Nephron progenitor cell (in vitro differentiated cells): ENCODE data around the gene NPPC.
A peak's percentile ranks its signal among the peaks of the same experiment; 100 is the strongest.

Experiments
- DNase-seq: peaks from one replicate; pipeline ENCODE4 v3.0.0; 2021
- H3K27ac Mint-ChIP-seq: 2 replicates; pipeline ENCODE4 v1.8.0; 2021; ENCODE audit warnings: mild to moderate bottlenecking, moderate library complexity, mixed read lengths
- H3K27me3 Mint-ChIP-seq: 2 replicates; pipeline ENCODE4 v1.8.0; 2021; ENCODE audit warnings: mild to moderate bottlenecking, low read depth, mixed read lengths; ENCODE audit not compliant: poor library complexity
- H3K36me3 Mint-ChIP-seq: 2 replicates; pipeline ENCODE4 v1.8.0; 2021; ENCODE audit warnings: low read depth, mixed read lengths
- H3K4me1 Mint-ChIP-seq: 2 replicates; pipeline ENCODE4 v1.8.0; 2021; ENCODE audit warnings: mixed read lengths
- H3K4me3 Mint-ChIP-seq: 2 replicates; pipeline ENCODE4 v1.8.0; 2021; ENCODE audit warnings: mild to moderate bottlenecking, moderate library complexity, mixed read lengths
- H3K9me3 Mint-ChIP-seq: 2 replicates; pipeline ENCODE4 v1.8.0; 2021; ENCODE audit warnings: mild to moderate bottlenecking, moderate library complexity, mixed read lengths
- TF ChIP-seq, protein P1 (sequence below): fragments of 200-600 bp; sonication (generic); IDR thresholded peaks from 2 replicates; pipeline ENCODE4 v1.5.0; 2021; ENCODE audit warnings: antibody characterized with exemption

Gene NPPC

GRCh38 chr2:231894566-231895380 lies 31.4 kb downstream of the NPPC start:
- Mint-ChIP-seq H3K9me3 (no peaks in the 10 kb centered on the region), H3K4me1 (peaks cover 28% of the 10 kb centered on the region), H3K27ac (peak overlapping the region; percentile 75), H3K4me3 (no peak overlapping the region), H3K27me3 (peaks cover 6% of the 10 kb centered on the region), H3K36me3 (no peaks in the 10 kb centered on the region)
- TF ChIP-seq, protein P1, sequence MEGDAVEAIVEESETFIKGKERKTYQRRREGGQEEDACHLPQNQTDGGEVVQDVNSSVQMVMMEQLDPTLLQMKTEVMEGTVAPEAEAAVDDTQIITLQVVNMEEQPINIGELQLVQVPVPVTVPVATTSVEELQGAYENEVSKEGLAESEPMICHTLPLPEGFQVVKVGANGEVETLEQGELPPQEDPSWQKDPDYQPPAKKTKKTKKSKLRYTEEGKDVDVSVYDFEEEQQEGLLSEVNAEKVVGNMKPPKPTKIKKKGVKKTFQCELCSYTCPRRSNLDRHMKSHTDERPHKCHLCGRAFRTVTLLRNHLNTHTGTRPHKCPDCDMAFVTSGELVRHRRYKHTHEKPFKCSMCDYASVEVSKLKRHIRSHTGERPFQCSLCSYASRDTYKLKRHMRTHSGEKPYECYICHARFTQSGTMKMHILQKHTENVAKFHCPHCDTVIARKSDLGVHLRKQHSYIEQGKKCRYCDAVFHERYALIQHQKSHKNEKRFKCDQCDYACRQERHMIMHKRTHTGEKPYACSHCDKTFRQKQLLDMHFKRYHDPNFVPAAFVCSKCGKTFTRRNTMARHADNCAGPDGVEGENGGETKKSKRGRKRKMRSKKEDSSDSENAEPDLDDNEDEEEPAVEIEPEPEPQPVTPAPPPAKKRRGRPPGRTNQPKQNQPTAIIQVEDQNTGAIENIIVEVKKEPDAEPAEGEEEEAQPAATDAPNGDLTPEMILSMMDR, result no peak
- no peak for DNase-seq

- no peak for DNase-seq
- Mint-ChIP-seq H3K4me1 (peaks cover 30% of the 10 kb centered on the region), H3K4me3 (no peak overlapping the region), H3K27me3 (peaks cover 17% of the 10 kb centered on the region), H3K27ac (no peak overlapping the region), H3K36me3 (no peaks in the 10 kb centered on the region), H3K9me3 (peaks cover 3% of the 10 kb centered on the region)
- TF ChIP-seq, protein P1, result no peak
These were observed 34.7 kb downstream of the NPPC start for GRCh38 chr2:231891514-231891905.

DNA sequence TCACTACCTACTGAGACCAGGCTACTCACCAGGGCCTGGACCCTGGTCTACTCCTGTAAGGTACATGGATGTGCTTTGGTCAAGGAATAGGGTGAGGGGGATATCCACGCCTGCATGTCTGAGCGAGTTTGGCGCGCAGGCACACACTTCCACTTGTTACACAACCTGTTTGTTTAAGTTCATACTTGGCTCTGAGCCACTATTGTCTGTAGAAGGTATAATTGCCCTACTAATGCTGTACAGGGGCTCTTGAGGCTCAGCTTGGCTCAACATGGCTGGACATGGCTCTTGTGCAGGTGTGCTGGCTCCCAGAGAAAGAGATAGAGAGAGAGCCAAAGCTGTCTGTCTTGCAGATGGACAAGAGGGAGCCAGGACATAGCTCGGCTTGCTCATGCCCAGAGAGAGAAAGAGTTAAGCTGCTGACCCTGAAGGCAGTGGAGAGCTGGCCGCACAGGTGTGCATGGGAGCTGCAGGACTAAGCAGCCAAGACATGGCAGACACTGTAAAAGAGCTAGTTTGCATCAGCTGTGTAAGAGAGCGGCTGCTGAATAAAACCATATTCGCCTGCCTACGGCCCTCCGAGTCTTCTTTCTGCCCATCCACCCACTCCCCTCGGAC lies 35.2 kb downstream of the NPPC start:
- TF ChIP-seq, protein P1, result no peak
- H3K27ac Mint-ChIP-seq, result no peak overlapping the region

DNA sequence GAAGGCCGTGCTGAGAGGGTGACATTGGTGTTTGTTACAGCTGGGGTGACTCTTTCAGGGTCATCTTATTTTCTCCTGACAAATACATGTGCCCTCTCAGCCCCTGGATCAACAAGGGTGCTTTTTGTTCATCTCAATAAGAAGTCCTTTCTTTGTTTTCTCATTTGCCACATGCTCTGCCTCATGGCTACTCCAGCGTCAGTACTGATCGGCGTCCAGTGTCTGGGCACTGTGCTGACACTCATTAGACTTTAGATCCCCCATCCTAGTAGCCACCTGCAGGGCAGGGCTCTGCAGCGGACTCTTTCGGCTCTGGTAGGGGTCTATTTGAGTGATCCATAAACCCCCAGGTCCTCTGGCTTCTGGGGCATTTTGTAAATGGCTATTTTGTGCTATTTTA lies 38.4 kb downstream of the NPPC start:
- Mint-ChIP-seq H3K36me3 (no peaks in the 10 kb centered on the region), H3K27me3 (peaks cover 21% of the 10 kb centered on the region), H3K9me3 (peaks cover 14% of the 10 kb centered on the region), H3K4me3 (no peak overlapping the region), H3K27ac (no peak overlapping the region), H3K4me1 (peaks cover 50% of the 10 kb centered on the region)
- DNase-seq, result no peak
- TF ChIP-seq, protein P1, result no peak

More for the DNA sequence above, 35.2 kb downstream of the NPPC start:
- DNase-seq, result no peak
- Mint-ChIP-seq H3K9me3 (peaks cover 8% of the 10 kb centered on the region), H3K36me3 (no peaks in the 10 kb centered on the region), H3K4me1 (peaks cover 34% of the 10 kb centered on the region), H3K4me3 (no peak overlapping the region), H3K27me3 (peaks cover 19% of the 10 kb centered on the region)

- no peak for DNase-seq
- H3K9me3 Mint-ChIP-seq, result peaks cover 14% of the 10 kb centered on the region
- H3K27ac Mint-ChIP-seq, result no peak overlapping the region
- H3K36me3 Mint-ChIP-seq, result no peaks in the 10 kb centered on the region
- peaks cover 21% of the 10 kb centered on the region for H3K27me3 Mint-ChIP-seq
- H3K4me1 Mint-ChIP-seq, result peaks cover 48% of the 10 kb centered on the region
- no peak overlapping the region for H3K4me3 Mint-ChIP-seq
- TF ChIP-seq, protein P1, result no peak
These were observed 40.0 kb downstream of the NPPC start for GRCh38 chr2:231886071-231886681.
